Parathyroid adenoma (tissue), 2 donors: ENCODE results near the gene TMEM9B.

ENCODE experiments used
- H2AFZ ChIP-seq: fragments of 300-600 bp; sonication (generic); one replicate; pipeline ENCODE4 v1.7.0; 2017; ENCODE audit warnings: antibody characterized with exemption, mild to moderate bottlenecking
- H3K27ac ChIP-seq: fragments of 300-600 bp; sonication (generic); one replicate; pipeline ENCODE4 v1.7.0; 2017
- H3K27me3 ChIP-seq: fragments of 300-600 bp; sonication (generic); one replicate; pipeline ENCODE4 v1.7.0; 2017; ENCODE audit warnings: low read length; ENCODE audit not compliant: control insufficient read depth, insufficient read depth
- H3K36me3 ChIP-seq: fragments of 300-600 bp; sonication (generic); one replicate; pipeline ENCODE4 v1.7.0; 2017; ENCODE audit warnings: low read length; ENCODE audit not compliant: control insufficient read depth, insufficient read depth
- H3K4me1 ChIP-seq: fragments of 300-600 bp; sonication (generic); one replicate; pipeline ENCODE4 v1.7.0; 2017; ENCODE audit warnings: control low read depth
- H3K4me2 ChIP-seq: fragments of 300-600 bp; sonication (generic); one replicate; pipeline ENCODE4 v1.7.0; 2017; ENCODE audit warnings: low read length
- H3K4me3 ChIP-seq: fragments of 300-600 bp; sonication (generic); one replicate; pipeline ENCODE4 v1.7.0; 2017; ENCODE audit warnings: low read depth, low read length
- H3K79me2 ChIP-seq: fragments of 300-600 bp; sonication (generic); one replicate; pipeline ENCODE4 v1.7.0; 2017; ENCODE audit warnings: control low read depth
- H3K9ac ChIP-seq: fragments of 300-600 bp; sonication (generic); one replicate; pipeline ENCODE4 v1.7.0; 2017; ENCODE audit warnings: mild to moderate bottlenecking
- H3K9me3 ChIP-seq: fragments of 300-600 bp; sonication (generic); one replicate; pipeline ENCODE4 v1.7.0; 2017; ENCODE audit warnings: low read length; ENCODE audit not compliant: control insufficient read depth
- TF ChIP-seq, protein P1 (sequence below): fragments of 300-600 bp; sonication (generic); IDR thresholded peaks from one replicate; pipeline ENCODE4 v1.7.0; 2017; ENCODE audit warnings: antibody characterized with exemption, mild to moderate bottlenecking
- donor health status: primary hyperparathyroidism.

The TMEM9B gene

DNA sequence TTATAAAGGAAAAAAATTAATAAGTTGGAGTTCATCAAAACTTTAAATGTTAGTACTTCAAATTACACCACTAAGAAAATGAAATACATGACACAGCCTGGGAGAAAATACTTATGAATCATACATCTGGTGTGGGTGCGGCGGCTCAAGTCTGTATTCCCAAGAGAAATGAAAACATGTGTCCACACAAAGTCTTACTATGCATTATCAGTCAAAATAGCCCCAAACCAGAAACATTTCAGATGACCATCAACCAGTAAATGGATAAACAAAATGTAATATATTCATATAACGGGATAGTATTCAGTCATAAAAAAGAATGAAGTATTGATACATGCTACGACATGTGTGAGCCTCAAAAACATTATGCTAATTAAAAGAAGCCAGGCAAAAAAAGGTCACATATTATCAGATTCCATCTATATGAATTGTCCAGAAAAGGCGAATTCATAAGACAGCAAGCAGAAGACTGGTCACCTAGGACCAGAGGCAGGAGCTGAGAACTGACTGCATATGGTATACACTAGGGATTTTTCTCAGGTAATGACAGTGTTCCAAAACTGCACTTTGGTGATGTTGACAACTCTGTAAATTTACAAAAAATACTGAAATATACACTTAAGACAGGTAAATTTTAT lies 58.6 kb downstream of the TMEM9B start:
- Histone ChIP-seq H3K36me3 (no peaks in the 10 kb centered on the region), H3K4me1 (no peaks in the 10 kb centered on the region), H3K9me3 (no peaks in the 10 kb centered on the region), H3K79me2 (no peaks in the 10 kb centered on the region), H2AFZ (no peak overlapping the region), H3K4me2 (no peak overlapping the region), H3K4me3 (no peak overlapping the region), H3K27ac (no peak overlapping the region), H3K9ac (no peak overlapping the region), H3K27me3 (no peaks in the 10 kb centered on the region)
- TF ChIP-seq, protein P1, sequence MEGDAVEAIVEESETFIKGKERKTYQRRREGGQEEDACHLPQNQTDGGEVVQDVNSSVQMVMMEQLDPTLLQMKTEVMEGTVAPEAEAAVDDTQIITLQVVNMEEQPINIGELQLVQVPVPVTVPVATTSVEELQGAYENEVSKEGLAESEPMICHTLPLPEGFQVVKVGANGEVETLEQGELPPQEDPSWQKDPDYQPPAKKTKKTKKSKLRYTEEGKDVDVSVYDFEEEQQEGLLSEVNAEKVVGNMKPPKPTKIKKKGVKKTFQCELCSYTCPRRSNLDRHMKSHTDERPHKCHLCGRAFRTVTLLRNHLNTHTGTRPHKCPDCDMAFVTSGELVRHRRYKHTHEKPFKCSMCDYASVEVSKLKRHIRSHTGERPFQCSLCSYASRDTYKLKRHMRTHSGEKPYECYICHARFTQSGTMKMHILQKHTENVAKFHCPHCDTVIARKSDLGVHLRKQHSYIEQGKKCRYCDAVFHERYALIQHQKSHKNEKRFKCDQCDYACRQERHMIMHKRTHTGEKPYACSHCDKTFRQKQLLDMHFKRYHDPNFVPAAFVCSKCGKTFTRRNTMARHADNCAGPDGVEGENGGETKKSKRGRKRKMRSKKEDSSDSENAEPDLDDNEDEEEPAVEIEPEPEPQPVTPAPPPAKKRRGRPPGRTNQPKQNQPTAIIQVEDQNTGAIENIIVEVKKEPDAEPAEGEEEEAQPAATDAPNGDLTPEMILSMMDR: no peak

GRCh38 chr11:8899119-8899753 lies 65.0 kb downstream of the TMEM9B start:
- H3K9me3 ChIP-seq: no peaks in the 10 kb centered on the region
- H3K36me3 ChIP-seq: no peaks in the 10 kb centered on the region
- no peak overlapping the region for H3K4me3 ChIP-seq
- no peak overlapping the region for H3K4me2 ChIP-seq
- H3K27me3 ChIP-seq: no peaks in the 10 kb centered on the region
- TF ChIP-seq, protein P1: no peak
- no peak overlapping the region for H3K9ac ChIP-seq
- no peak overlapping the region for H3K27ac ChIP-seq
- H3K79me2 ChIP-seq: no peaks in the 10 kb centered on the region
- H2AFZ ChIP-seq: no peak overlapping the region
- no peaks in the 10 kb centered on the region for H3K4me1 ChIP-seq
